Activated B cell treated with CpG ODN at 0.5 μM for 24 hours (primary cell): ENCODE measurements around the gene NXN. TPM values are rescaled to one million over a fixed set of nuclear protein-coding genes. Genes with fewer than 3 reads are reported as not detected.

Source experiments
- ATAC-seq: fragments of 200-7000 bp; cut with Tn5 transposase; one replicate; pipeline ENCODE4 v1.10.0; 2021; ENCODE audit warnings: low read depth, mild to moderate bottlenecking, moderate library complexity
- CTCF ChIA-PET: fragments of 350-600 bp; sonication (Branson Sonifier 250); formaldehyde crosslinking; loops from one replicate; lab custom pipeline; 2021; ENCODE audit warnings: antibody characterized with exemption; lab: Charles Lee
- POLR2A ChIA-PET: fragments of 350-600 bp; sonication (Branson Sonifier 250); formaldehyde crosslinking; loops from one replicate; lab custom pipeline; 2021; ENCODE audit warnings: antibody characterized with exemption; lab: Charles Lee
- DNase-seq: peaks from one replicate; pipeline ENCODE4 v3.0.0; 2022
- H3K27ac Mint-ChIP-seq: one replicate; pipeline ENCODE4 v1.8.0; 2020; ENCODE audit warnings: mixed read lengths
- H3K27me3 Mint-ChIP-seq: one replicate; pipeline ENCODE4 v1.8.0; 2021; ENCODE audit warnings: mixed read lengths
- H3K36me3 Mint-ChIP-seq: one replicate; pipeline ENCODE4 v1.8.0; 2021; ENCODE audit warnings: low read depth, mixed read lengths
- H3K4me1 Mint-ChIP-seq: one replicate; pipeline ENCODE4 v1.8.0; 2021; ENCODE audit warnings: mixed read lengths
- H3K4me3 Mint-ChIP-seq: one replicate; pipeline ENCODE4 v1.8.0; 2020; ENCODE audit warnings: mild to moderate bottlenecking, mixed read lengths
- H3K9me3 Mint-ChIP-seq: one replicate; pipeline ENCODE4 v1.8.0; 2020; ENCODE audit warnings: mixed read lengths
- CTCF ChIP-seq: fragments of 200-600 bp; IDR thresholded peaks from one replicate; pipeline ENCODE4 v1.8.0; 2022; ENCODE audit warnings: antibody characterized with exemption, mild to moderate bottlenecking
- intact Hi-C: fragments of 100-400 bp; cut with micrococcal nuclease; formaldehyde crosslinking; loops from one replicate; pipeline ENCODE4 v1.15.1; 2024
- total RNA-seq: library from RNA; stranded (reverse); gene quantifications from 2 replicates; pipeline ENCODE4 v1.2.3, GENCODE V29; 2022

NXN gene
- total RNA-seq, 1 donor from 2014 or later: 0.22 TPM

GRCh38 chr17:1012823-1013728 lies 33.5 kb upstream of the NXN start:
- Mint-ChIP-seq H3K4me3 (no peak overlapping the region), H3K36me3 (peaks cover 32% of the 10 kb centered on the region), H3K27me3 (no peaks in the 10 kb centered on the region), H3K27ac (no peak overlapping the region), H3K4me1 (no peaks in the 10 kb centered on the region), H3K9me3 (no peaks in the 10 kb centered on the region)
- ChIA-PET POLR2A (no interaction called here), CTCF (no interaction called here)
- ATAC-seq: no peak
- no peak for DNase-seq
- no peak for TF ChIP-seq CTCF
- intact Hi-C loops: no loop called here

- ATAC-seq: no peak
- intact Hi-C loops: no loop called here
- no peak for DNase-seq
- no peak for TF ChIP-seq CTCF
- H3K27ac Mint-ChIP-seq: no peak overlapping the region
- ChIA-PET POLR2A (no interaction called here), CTCF (no interaction called here)
- peaks cover 41% of the 10 kb centered on the region for H3K36me3 Mint-ChIP-seq
- no peaks in the 10 kb centered on the region for H3K27me3 Mint-ChIP-seq
- H3K4me1 Mint-ChIP-seq: no peaks in the 10 kb centered on the region
- H3K4me3 Mint-ChIP-seq: no peak overlapping the region
- no peaks in the 10 kb centered on the region for H3K9me3 Mint-ChIP-seq
Measured at GRCh38 chr17:1011760-1012735, 32.5 kb upstream of the NXN start.

- H3K9me3 Mint-ChIP-seq: no peaks in the 10 kb centered on the region
- ATAC-seq (no peak), DNase-seq (no peak)
- ChIA-PET CTCF (no interaction called here), POLR2A (no interaction called here)
- peaks cover 42% of the 10 kb centered on the region for H3K36me3 Mint-ChIP-seq
- no peak overlapping the region for H3K4me3 Mint-ChIP-seq
- no peaks in the 10 kb centered on the region for H3K4me1 Mint-ChIP-seq
- TF ChIP-seq CTCF: no peak
- no peak overlapping the region for H3K27ac Mint-ChIP-seq
- no peaks in the 10 kb centered on the region for H3K27me3 Mint-ChIP-seq
- intact Hi-C loops: no loop called here
Measured at GRCh38 chr17:1011138-1011537, 31.6 kb upstream of the NXN start.

GRCh38 chr17:1010586-1010985 lies 31.0 kb upstream of the NXN start:
- TF ChIP-seq CTCF: no peak
- ChIA-PET CTCF (no interaction called here), POLR2A (no interaction called here)
- H3K27me3 Mint-ChIP-seq: no peaks in the 10 kb centered on the region
- H3K36me3 Mint-ChIP-seq: peaks cover 46% of the 10 kb centered on the region
- ATAC-seq: no peak
- DNase-seq: no peak
- H3K4me3 Mint-ChIP-seq: no peak overlapping the region
- intact Hi-C loops: no loop called here
- H3K4me1 Mint-ChIP-seq: no peaks in the 10 kb centered on the region
- H3K27ac Mint-ChIP-seq: no peak overlapping the region
- H3K9me3 Mint-ChIP-seq: no peaks in the 10 kb centered on the region

- POLR2A ChIA-PET: no interaction called here
- no peaks in the 10 kb centered on the region for H3K27me3 Mint-ChIP-seq
- H3K36me3 Mint-ChIP-seq: peaks cover 51% of the 10 kb centered on the region
- no peak for TF ChIP-seq CTCF
- ATAC-seq (no peak), DNase-seq (no peak)
- intact Hi-C loops: no loop called here
- H3K4me1 Mint-ChIP-seq: no peaks in the 10 kb centered on the region
- CTCF ChIA-PET: no interaction called here
- H3K9me3 Mint-ChIP-seq: no peaks in the 10 kb centered on the region
- no peak overlapping the region for H3K4me3 Mint-ChIP-seq
- no peak overlapping the region for H3K27ac Mint-ChIP-seq
Measured at GRCh38 chr17:1010086-1010450, 30.5 kb upstream of the NXN start.
